ENCODE measurements around the gene RGL4. TPM values are rescaled to one million over a fixed set of nuclear protein-coding genes. Genes with fewer than 3 reads are reported as not detected.

The RGL4 gene
- total and polyA plus RNA-seq, 2 of the 13 experiments (the other 11 are each of a cell fraction or from before 2014, with no cell fraction given), result not detected

- TF ChIP-seq FOXP1 (IDR thresholded peaks at IDR 0.05), result no peak
- 0 out of 2 replicates have a peak, but pooled peaks have one; percentile 21 for TF ChIP-seq FOXP1 (CRISPR knock-in tag; IDR thresholded peaks at IDR 0.05)
- no peak; the same call in 1 of the 2 replicates for TF ChIP-seq RAD21 (CRISPR knock-in tag; IDR thresholded peaks at IDR 0.05)
- TF ChIP-seq SRF (IDR thresholded peaks at IDR 0.05; ENCODE audit: low read depth, low read length), result no peak
- TF ChIP-seq CREM (IDR thresholded peaks at IDR 0.05), result peak; percentile 95
- peak; percentile 70; the same call in 1 of the 2 replicates for TF ChIP-seq CREM (CRISPR knock-in tag; IDR thresholded peaks at IDR 0.05)
- no peak for TF ChIP-seq ZNF775 (CRISPR knock-in tag; IDR thresholded peaks at IDR 0.05; ENCODE audit: borderline replicate concordance)
- TF ChIP-seq ZNF75D (CRISPR knock-in tag; IDR thresholded peaks at IDR 0.05; ENCODE audit: borderline replicate concordance), result no peak
- no peak for TF ChIP-seq SETDB1 (CRISPR knock-in tag; IDR thresholded peaks at IDR 0.05; ENCODE audit: borderline replicate concordance)
- TF ChIP-seq MEF2D (CRISPR knock-in tag; IDR thresholded peaks at IDR 0.05), result no peak
- no peak for TF ChIP-seq DMTF1 (CRISPR knock-in tag; IDR thresholded peaks at IDR 0.05)
- peak; percentile 76; the same call in 1 of the 2 replicates for TF ChIP-seq ZNF704 (CRISPR knock-in tag; IDR thresholded peaks at IDR 0.05; ENCODE audit: borderline replicate concordance)
- TF ChIP-seq ZZZ3 (CRISPR knock-in tag; IDR thresholded peaks at IDR 0.05; ENCODE audit: borderline replicate concordance), result peak; percentile 44; the same call in 1 of the 2 replicates
- no peak for TF ChIP-seq ZNF850 (CRISPR knock-in tag; conservative IDR thresholded peaks at IDR 0.05)
- no peak for TF ChIP-seq NFATC3 (CRISPR knock-in tag; IDR thresholded peaks at IDR 0.05)
- TF ChIP-seq FLYWCH1 (CRISPR knock-in tag; IDR thresholded peaks at IDR 0.05), result no peak
- TF ChIP-seq MAZ (IDR thresholded peaks at IDR 0.05; ENCODE audit: borderline replicate concordance, low read depth, low read length), result peak; percentile 88; the same call in 1 of the 2 replicates
- TF ChIP-seq MAZ (CRISPR knock-in tag; IDR thresholded peaks at IDR 0.05; ENCODE audit: low read depth), result peak; percentile 99
- peak; percentile 83 for TF ChIP-seq ZNF761 (CRISPR knock-in tag; conservative IDR thresholded peaks at IDR 0.05)
- TF ChIP-seq DMAP1 (CRISPR knock-in tag; IDR thresholded peaks at IDR 0.05), result peak; percentile 84; the same call in 1 of the 2 replicates
- no peak for TF ChIP-seq ZNF496 (CRISPR knock-in tag; IDR thresholded peaks at IDR 0.05; ENCODE audit: insufficient replicate concordance)
- TF ChIP-seq ZNF3 (CRISPR knock-in tag; IDR thresholded peaks at IDR 0.05), result no peak
These were observed 26.3 kb downstream of the RGL4 start (continued) for GRCh38 chr22:23716811-23717801.
